GM19193 (cell line): Measurements from ENCODE around the gene SMAD2.

Source experiments
- POLR2A ChIP-seq: IDR thresholded peaks from 4 replicates; pipeline ENCODE4 v1.6.1; 2011; ENCODE audit not compliant: insufficient read depth, insufficient read length; ENCODE audit errors: extremely low read depth

SMAD2 gene

DNA sequence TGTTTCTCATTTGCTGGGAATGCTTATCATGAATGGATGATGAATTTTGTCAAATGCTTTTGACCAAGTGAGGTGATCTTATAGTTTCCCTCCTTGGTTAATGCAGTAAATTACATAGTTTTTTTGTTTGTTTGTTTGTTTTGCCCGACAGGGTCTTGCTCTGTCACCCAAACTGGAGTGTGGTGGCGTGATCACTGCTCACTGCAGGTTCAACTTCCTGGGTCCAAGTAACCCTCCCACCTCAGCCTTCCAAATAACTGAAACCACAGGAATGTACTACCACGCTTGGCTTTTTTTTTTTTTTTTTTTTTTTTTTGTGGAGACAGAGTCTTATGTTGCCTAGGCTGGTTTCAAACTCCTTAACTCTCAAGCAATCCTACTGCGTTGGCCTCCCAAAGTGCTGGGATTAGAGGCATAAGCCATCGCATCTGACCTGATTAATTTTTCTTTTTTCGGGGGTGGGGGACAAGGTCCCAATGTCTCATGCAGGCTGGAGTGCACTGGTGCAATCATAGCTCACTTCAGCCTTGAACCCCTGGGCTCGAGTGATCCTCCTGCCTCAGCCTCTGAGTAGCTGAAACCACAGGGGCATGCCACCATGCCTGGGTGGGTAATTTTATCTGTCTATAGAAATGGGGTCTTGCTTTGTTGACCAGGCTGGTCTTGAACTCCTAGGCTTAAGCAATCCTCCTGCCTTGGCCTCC is 48.6 kb downstream of the SMAD2 start:
- TF ChIP-seq POLR2A = no peak

DNA sequence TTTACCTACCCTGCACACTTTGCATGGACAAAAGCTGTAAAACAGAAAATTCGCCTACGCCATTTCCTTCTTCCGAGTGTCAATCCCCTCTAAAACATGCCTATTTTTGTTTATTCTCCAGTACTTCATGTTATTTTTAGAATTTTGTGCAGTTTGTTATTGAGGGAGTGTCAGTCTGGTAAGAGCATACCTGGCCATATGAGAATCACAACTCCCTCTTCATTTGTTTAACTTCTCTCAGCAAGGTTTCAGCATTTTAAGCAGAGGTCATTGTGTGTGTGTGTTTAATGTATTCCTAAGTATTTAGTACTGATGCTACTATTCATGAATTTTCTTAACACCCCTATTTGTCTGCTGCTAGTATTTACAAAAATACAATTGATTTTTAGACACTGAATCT is 49.4 kb downstream of the SMAD2 start:
- TF ChIP-seq POLR2A = no peak

DNA sequence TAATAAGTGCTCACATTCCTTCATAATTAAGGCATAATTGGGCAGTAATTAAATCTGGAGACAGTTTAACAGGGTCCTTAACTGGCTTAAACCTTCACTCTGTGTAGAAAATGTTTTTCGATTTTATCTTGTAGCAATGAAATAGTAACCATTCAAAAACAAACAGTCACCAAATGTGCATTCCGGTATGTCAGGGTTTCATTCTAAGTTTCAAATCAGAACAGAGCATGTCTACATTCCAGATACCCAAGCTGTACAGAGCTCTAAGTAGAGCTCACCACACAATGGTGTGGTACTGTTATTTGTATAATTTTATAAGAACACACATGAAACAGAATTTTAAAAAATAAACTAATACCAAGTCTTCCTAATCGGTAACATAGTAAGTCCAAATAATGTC is 52.6 kb downstream of the SMAD2 start:
- no peak for TF ChIP-seq POLR2A

DNA sequence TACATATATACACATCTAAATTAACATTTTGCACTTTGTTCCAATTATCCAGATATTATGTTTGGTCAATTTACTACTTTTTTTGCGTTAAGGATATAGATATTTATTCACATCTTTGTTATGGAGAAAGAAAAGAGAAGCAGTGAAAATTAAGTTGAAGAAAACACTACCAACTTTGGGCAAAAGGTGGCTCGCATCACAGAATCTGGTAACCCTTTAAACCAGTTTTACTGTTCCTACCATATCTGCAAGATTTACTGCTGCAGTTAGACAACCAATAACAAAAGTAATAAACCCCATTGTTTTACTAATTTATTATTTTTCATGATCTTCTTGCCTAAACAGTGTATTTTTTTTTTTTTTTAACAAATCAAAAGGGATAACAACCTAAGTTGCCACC is 53.6 kb downstream of the SMAD2 start:
- no peak for TF ChIP-seq POLR2A

DNA sequence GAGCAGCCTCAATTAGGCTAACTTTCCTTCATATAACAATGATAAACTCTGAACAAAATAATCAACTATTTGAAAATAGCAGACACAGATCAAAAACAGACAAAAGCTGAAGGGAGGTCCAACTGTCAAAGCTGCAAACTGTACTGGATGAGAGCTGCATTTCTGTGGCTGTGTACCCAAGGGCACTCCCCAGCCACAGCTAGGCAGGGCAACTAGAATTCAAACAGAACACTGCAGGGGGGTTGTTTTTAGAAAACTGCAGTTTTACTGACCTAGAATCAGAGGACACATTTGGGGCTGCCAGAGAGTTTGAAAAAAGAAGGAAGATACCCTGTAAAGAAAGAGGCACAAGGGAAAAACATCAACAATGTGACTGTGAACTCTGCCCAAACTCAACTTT is 56.8 kb downstream of the SMAD2 start:
- no peak for TF ChIP-seq POLR2A

DNA sequence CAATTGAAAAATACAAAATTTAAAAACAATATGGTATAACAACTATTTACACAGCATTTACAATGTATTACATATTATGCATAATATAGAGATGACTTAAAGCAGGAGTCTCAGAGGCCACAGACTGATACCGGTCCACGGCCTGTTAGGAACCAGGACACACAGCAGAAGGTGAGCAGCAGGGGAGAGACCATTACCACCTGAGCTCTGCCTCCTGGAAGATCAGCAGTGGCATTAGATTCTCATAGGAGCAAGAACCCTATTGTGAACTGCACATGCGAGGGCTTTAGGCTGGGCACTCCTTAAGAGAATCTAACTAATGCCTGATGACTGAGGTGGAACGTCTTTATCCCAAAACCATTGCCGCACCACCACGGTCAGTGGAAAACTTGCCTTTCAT is 58.0 kb downstream of the SMAD2 start:
- no peak for TF ChIP-seq POLR2A

DNA sequence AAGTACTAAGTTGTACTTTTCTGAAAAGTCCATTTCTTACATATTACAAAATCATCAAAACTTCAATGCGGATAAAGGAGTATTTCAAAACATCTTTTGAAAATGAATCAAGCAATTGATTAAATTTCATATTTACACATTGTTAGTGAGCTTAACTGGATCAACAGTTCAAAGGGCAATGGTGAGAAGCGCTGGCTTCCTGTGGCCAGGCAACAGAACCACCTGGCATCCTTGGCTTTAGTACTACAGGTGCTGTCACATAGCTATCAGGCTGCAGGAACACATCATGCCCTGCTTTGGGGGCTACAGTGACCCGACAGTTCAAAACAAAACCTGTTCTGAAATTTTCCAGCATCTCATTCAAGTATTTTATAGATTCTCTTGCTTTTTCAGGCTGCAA is 59.2 kb downstream of the SMAD2 start:
- TF ChIP-seq POLR2A = no peak

DNA sequence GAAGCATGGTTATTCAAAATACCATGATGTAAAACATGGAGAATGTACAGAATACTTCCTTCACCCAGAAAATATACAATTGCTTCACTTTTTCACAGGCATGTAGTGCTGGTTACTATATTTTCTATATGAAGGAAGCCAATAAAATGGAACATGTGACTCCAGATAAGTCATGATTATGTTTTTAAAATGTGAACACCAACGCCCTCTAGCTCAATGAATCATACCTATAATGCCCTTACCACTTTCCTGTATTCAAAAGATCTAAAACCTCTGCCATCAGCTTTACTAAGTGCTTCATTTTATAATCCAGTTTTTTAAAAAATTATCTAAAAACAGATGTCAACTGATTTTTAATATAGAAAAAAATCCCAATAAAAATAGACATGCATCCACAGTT is 59.9 kb downstream of the SMAD2 start:
- TF ChIP-seq POLR2A = no peak

DNA sequence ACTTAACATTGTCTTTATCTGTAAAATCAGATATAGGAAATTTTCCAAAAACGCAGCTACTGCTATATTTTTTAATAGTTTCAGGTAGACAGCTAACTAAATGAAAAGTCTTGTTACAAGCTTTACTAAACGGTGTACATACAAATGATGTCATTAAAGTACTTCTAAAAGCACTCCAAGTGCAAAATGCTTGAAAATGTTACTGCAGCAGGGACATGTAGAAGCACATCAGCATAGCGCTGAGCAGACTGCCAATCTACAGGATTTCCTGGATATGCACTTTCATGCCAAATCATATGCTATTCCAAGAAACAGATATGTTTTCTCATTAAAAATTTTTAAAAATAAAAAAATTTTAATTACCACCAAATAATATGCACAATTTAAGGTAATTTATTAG is 61.7 kb downstream of the SMAD2 start:
- no peak for TF ChIP-seq POLR2A

DNA sequence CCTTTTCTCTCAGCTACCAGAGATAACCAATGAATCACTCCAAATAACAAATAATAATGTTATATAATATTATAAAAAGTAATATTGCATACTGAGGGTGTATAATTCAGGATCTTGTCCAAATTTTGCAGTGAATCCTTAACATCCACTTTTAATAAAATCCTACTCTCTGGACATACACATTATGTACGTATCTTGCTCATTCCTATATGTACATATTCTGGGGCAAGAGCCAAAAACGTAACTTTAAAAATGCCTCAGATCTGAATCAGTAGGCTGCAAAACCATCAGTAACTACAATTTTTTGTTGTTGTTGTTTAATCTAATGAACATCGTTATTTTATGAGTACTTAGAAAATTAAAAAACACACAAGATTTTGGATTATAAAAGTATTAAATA is 65.3 kb downstream of the SMAD2 start:
- TF ChIP-seq POLR2A = no peak

DNA sequence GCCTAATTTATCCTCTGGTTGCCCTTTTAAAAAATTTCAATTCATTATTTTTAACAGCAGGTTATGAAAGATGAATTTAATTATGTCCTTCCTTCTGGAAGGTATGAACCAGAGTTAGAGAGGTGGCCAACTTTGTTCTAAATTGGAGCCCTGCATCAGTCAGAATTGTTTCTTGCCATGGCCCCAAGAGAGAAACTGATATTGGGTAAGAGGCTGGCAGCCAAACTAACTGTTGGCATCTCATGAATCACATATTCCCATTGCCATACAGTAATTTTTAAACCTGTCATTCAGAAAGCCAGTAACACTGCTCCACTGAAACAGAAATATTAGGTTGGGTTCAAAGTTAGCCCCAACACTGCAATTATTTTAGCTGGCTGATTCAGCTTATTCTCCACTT is 67.4 kb downstream of the SMAD2 start:
- no peak for TF ChIP-seq POLR2A

DNA sequence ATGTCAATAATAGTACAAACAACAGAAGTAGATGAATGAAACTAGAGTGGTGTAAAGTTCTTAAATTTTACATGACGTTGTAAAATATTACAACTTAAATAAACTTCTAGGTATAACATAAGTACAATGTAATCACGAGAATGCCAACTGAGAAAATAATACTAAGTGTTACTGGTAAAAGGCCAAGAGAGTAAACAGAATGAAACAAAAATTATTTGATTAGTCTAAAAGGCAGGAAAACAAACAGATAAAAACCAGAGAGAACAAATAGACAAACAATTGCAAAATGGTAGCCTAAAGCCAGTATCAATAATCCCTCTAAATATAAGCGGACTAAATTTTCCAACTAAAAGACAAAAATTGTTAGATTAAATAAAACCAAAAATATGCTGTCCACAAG is 71.9 kb downstream of the SMAD2 start:
- no peak for TF ChIP-seq POLR2A

DNA sequence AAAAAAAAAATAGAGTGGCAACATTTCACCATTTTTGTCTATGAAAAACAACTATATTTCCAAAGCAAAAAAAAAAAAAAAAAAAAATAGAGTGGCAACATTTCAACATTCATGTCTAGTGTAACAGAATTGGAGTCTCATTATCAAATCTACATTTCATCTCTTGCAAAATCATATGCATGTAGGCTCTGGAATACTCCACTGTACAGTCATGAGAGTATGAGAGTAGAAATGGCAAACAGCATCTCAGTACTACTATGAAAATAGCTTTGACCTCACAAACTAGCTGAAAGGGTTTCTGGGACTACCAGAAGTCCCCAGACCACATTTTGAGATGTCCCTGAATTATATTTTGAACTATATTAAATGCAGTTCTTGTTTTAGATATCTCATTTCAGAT is 82.8 kb downstream of the SMAD2 start:
- TF ChIP-seq POLR2A = no peak

DNA sequence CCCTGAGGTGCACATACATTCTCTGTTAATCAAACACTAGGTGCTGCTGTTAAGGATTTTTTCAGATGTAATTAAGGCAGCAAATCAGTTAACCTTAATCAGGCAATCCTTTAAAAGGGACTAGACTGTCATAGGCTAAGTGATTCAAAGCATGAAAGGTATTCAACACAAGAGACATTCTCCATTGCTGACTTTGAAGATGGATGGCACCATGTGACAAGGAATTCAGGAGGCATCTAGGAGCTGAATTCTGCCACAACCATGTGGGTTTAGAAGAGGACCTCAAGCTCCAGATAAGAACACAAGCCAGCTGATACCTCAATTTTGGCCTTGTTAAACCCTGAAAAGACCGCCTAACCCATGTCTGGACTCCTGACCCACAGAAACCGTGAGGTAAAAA is 84.0 kb downstream of the SMAD2 start:
- TF ChIP-seq POLR2A = no peak

DNA sequence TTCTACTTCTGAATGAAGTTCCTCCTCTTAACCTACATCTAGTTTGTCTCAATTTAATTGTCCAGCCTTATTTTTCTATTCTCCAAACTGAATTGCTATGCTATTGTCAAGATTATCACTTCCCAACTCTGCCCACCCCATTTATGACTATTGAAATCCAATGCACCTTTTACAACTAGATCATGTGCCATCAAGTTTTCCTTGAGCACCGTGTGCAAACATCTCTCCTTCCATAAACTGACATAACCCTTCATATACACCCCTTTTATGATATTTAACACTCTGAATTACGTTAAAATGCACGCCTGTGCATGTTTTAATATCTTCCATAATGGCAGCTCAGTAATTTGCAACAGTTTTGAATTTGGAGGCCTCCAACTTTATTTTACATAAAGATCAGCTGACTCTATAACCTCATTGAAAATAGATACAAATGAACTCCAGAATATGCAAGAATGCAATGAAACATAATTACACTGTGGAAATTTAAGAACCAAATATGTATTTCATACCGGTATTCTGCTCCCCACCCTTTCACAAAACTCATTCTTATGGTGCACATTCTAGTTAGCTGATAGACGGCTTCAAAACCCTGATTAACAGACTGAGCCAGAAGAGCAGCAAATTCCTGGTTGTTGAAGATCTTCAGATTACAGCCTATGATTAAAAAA is 85.5 kb downstream of the SMAD2 start:
- TF ChIP-seq POLR2A = no peak

DNA sequence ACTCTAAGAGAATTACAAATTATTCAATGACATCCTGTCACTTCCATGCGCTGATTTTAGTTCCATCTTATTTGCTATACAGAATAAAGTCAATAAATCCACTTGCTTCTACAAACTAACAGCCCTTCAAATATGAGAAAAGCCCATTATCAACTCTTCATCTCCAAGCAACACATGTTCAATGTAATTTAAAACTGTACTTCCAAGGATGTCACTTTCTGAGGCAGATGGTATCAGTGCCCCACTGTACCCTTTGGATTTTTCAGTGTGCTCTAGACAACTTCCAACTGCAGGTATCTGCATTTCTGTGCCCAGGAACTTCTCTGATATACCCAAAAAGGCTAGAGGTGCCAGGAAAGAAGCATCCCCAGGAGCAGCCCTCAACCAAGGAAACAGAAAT is 87.6 kb downstream of the SMAD2 start:
- no peak for TF ChIP-seq POLR2A

DNA sequence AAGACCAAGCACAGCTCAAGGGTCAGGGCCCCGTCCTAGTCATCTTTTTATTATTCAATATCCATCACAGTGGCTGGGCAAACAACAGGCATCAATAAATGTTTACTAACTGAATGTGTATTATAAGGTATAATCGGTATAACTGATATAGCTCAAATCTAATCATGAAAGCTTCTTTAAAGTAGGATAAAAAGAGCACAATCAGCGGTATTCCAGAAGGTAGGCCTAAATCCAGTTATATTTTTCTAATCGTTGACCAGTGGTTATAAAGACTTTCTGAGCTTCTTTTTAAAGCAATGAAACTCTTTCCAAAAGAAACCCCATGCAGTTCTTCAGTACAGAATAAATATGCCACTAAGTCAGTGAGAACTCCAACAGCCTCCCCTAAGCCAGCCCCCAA is 92.1 kb downstream of the SMAD2 start:
- no peak for TF ChIP-seq POLR2A
